WI38 (cell line): ENCODE measurements around the gene ZSCAN21.

ENCODE experiments used
- H3K4me3 ChIP-seq: 2 replicates; pipeline ENCODE4 v1.5.1; 2011; ENCODE audit warnings: low read depth, mild to moderate bottlenecking, control low read depth, low read length
- TF ChIP-seq, protein P1 (sequence below): IDR thresholded peaks from 2 replicates; pipeline ENCODE4 v1.5.1; 2012; ENCODE audit warnings: low read depth, mild to moderate bottlenecking, control low read depth, low read length

Gene ZSCAN21

DNA sequence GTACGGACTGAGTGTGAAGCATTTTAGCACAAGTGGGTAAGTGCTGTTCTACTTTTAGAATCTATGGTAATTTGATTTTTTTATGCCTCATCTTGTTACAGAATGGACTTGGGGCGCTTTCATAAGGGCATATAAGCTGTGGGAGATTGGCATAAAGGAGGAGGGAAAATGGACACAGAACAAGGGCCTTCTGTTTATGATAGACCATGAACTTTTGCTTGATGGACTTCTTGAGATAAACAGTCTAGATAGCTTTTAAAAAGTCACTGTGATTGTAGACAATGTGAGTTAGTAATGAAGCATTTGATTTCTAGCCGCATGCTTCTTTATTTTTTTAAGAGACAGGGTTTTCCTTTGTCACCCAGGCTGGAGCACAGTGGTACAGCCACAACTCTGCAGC is 2.0 kb downstream of the ZSCAN21 start:
- TF ChIP-seq, protein P1, sequence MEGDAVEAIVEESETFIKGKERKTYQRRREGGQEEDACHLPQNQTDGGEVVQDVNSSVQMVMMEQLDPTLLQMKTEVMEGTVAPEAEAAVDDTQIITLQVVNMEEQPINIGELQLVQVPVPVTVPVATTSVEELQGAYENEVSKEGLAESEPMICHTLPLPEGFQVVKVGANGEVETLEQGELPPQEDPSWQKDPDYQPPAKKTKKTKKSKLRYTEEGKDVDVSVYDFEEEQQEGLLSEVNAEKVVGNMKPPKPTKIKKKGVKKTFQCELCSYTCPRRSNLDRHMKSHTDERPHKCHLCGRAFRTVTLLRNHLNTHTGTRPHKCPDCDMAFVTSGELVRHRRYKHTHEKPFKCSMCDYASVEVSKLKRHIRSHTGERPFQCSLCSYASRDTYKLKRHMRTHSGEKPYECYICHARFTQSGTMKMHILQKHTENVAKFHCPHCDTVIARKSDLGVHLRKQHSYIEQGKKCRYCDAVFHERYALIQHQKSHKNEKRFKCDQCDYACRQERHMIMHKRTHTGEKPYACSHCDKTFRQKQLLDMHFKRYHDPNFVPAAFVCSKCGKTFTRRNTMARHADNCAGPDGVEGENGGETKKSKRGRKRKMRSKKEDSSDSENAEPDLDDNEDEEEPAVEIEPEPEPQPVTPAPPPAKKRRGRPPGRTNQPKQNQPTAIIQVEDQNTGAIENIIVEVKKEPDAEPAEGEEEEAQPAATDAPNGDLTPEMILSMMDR: no peak
- H3K4me3 ChIP-seq: no peak overlapping the region

DNA sequence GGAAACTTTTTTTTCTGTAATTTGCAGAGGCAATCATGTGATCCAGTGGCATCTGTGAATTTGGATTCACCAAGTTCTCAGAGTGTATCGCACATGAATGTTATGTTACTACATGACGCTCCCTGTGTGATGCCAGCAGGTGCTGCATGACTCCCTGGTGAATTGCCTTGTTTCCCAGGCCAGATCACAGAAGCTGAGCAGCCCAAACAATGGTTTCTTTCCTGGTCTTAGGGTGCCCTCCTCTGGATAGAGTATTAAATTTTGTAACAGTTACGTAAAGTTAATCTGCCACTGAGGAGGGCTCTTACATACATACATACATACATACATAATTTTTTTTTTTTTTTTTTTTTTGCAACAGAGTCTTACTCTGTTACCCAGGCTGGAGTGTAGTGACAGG is 3.6 kb downstream of the ZSCAN21 start:
- TF ChIP-seq, protein P1: 0 out of 2 replicates have a peak, but pooled peaks have one; percentile 16
- no peak overlapping the region for H3K4me3 ChIP-seq

DNA sequence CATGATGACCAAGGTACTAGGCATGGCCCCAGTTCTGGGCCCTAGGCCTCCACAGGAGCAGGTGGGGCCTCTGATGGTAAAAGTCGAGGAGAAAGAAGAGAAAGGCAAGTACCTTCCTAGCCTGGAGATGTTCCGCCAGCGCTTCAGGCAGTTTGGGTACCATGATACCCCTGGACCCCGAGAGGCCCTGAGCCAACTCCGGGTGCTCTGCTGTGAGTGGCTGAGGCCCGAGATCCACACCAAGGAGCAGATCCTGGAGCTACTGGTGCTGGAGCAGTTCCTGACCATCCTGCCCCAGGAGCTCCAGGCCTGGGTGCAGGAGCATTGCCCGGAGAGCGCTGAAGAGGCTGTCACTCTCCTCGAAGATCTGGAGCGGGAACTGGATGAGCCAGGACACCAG is 7.4 kb downstream of the ZSCAN21 start:
- TF ChIP-seq, protein P1: no peak
- no peak overlapping the region for H3K4me3 ChIP-seq

DNA sequence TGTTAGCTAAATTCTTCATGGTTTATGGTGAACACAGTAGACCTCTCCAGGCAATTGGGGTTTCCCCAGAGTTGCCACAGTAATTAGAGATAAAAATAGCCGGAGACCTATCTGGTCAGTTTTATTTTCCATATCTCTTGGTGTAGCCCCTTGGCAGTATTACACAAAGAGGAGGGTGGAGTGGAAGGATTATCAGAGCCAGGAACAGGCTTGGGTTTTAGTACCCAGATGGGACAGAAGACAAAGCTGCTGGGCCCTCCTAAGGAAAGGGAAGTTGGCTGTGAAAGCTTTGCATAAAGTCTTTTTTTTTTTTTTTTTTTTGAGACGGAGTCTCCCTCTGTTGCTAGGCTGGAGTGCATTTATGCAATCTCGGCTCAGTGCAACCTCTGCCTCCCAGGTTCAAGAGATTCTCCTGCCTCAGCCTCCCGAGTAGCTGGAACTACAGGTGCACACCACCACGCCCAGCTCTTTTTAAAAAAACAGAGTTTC is 9.7 kb downstream of the ZSCAN21 start:
- TF ChIP-seq, protein P1: no peak
- H3K4me3 ChIP-seq: no peak overlapping the region

DNA sequence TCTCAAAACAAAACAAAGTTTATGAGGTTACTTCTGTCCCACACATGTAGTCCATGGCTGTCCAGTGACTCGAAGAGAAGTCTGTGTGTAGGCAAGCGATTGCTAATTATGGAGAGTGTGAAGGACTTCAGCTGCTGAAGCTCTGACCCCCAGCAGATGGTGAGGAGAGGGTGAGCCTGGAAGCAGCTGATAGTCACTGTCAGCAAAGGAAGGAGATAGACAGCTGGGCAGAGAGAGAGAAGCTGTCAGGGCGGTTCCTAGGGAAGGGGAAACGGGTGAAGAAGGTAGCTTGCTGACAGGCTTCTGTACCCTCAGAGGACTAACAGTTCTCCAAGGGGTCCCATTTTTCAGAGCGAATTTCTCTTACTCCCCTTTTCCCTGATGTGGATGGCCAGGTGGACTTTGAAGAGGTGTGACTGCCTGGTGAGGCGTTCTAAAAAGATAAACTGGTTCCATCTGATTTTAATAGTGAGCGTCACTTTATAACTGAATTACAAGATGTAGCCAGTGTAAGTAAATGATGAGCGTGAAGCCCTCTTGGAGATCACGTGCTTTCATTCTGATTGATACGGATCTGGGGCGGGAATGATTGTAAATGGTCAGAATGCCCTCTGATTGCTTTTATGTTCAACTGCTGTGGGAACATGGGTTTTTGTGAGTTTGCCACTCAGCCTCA is 12.1 kb downstream of the ZSCAN21 start:
- H3K4me3 ChIP-seq: no peak overlapping the region
- TF ChIP-seq, protein P1: no peak

DNA sequence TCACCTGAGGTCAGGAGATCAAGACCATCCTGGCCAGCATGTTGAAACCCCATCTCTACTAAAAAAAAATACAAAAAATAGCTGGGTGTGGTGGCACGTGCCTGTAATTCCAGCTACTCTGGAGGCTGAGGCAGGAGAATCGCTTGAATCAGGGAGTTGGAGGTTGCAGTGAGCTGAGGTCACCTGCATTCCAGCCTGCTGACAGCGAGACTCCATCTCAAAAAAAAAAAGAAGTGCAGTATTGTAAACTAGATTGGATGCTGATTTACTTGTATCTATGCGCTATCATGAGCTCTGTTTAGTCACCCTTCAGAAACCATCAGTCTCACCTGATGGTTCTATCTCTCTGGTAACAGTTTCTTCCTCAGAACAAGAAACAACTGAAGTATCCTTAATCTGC is 13.8 kb downstream of the ZSCAN21 start:
- TF ChIP-seq, protein P1: no peak

DNA sequence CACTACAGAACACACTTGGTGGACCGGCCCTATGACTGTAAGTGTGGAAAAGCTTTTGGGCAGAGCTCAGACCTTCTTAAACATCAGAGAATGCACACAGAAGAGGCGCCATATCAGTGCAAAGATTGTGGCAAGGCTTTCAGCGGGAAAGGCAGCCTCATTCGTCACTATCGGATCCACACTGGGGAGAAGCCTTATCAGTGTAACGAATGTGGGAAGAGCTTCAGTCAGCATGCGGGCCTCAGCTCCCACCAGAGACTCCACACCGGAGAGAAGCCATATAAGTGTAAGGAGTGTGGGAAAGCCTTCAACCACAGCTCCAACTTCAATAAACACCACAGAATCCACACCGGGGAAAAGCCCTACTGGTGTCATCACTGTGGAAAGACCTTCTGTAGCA is 14.6 kb downstream of the ZSCAN21 start:
- TF ChIP-seq, protein P1: no peak
- no peak overlapping the region for H3K4me3 ChIP-seq

More for the DNA sequence above, 13.8 kb downstream of the ZSCAN21 start:
- H3K4me3 ChIP-seq: no peak overlapping the region
